Smooth muscle cell of the umbilical artery (primary cell): ENCODE results near the gene WASHC2C. TPM values are rescaled to one million over a fixed set of nuclear protein-coding genes. Genes with fewer than 3 reads are reported as not detected.

ENCODE experiments used
- total RNA-seq: library from RNA; depleted of rRNA; stranded (reverse); fragments of >200 nt; gene quantifications from 2 replicates; pipeline ENCODE4 v1.2.3, GENCODE V29; 2014

WASHC2C gene
- 35.0 and 49.5 TPM in 2 replicates for total RNA-seq

DNA sequence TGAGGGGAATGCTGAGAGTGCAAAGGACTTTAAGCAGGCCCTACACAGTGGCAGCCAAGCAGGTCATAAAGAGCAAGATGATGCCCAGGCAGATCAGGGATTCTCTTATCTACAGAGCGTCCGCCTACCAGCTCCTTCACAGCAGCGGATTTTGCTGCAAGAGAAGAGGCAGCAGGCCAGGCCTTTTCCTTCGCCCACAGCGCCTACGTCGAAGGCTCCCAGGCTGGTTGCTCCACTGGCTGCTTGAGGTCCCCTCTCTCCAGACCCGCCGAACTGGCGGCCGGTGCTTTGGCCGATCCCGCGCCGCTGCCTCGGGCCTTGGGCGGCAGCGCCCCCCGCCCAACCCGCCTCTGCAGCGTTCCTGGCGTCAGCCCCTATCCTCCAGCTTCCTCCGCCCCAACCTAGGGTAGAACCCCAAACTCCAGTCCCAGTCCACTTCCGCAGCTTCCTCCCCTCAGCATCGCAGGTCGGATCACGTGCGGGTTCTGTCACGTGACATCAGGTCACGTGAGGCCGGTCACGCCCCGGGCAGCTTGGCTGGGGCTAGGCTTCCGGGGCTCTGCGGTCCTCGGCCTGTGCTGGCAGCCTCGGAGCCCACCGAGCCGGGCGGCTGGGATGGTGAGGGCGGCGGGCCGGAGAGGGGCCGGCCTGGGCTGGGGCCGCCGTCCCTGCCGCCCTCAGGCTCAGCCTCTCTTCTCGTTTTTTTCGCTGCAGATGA, at the start of gene WASHC2C:
Gene WASHC2C (plus strand): TSS at position 564 of the 718 bp plus-strand sequence. CDS start 52 bp downstream, at position 616.

Other genes with a start within 250 kb of the WASHC2C start
- 5.0 and 6.6 TPM in 2 replicates for gene ZFAND4, start 54.5 kb upstream of the WASHC2C start, total RNA-seq
- 3.9 and 6.4 TPM in 2 replicates for gene AGAP4, start 120.2 kb downstream of the WASHC2C start, total RNA-seq
- 65.6 and 74.2 TPM in 2 replicates for gene TIMM23, start 245.2 kb downstream of the WASHC2C start, total RNA-seq